ENCODE data around the gene PRDM16.

PRDM16 gene

GRCh38 chr1:3155926-3156220 lies 86.9 kb downstream of the PRDM16 start:
- no peak for TF ChIP-seq CTCF (IDR thresholded peaks at IDR 0.05; ENCODE audit: borderline replicate concordance, insufficient read depth, low read depth, low read length)
- H3K4me3 ChIP-seq (ENCODE audit: low read depth, low read length) = no peak overlapping the region

DNA sequence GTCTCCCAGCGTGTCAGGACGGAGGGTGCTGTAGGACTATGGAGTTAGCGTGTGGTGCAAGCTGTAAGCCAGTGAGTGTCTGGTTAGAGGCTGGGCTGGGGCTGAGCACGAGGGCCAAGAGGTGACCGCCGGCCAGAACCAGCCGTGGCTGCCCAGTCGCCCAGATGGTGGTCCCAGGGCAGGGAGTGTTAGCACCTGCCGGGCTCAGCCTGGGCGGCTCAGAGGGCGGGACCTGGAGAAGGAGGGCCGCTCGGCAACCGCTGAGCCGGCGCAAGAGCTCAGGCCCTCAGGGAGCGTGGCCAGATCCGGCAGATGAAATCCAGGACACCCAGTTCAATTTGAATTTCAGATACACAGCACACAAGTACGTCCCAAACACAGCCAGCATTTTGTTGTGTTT lies 87.9 kb downstream of the PRDM16 start:
- no peak overlapping the region for H3K4me3 ChIP-seq (ENCODE audit: low read depth, low read length)
- TF ChIP-seq CTCF (IDR thresholded peaks at IDR 0.05; ENCODE audit: borderline replicate concordance, insufficient read depth, low read depth, low read length) = no peak

GRCh38 chr1:3158347-3158746 lies 89.3 kb downstream of the PRDM16 start:
- TF ChIP-seq CTCF (IDR thresholded peaks at IDR 0.05; ENCODE audit: borderline replicate concordance, insufficient read depth, low read depth, low read length) = no peak
- H3K4me3 ChIP-seq (ENCODE audit: low read depth, low read length) = no peak overlapping the region

DNA sequence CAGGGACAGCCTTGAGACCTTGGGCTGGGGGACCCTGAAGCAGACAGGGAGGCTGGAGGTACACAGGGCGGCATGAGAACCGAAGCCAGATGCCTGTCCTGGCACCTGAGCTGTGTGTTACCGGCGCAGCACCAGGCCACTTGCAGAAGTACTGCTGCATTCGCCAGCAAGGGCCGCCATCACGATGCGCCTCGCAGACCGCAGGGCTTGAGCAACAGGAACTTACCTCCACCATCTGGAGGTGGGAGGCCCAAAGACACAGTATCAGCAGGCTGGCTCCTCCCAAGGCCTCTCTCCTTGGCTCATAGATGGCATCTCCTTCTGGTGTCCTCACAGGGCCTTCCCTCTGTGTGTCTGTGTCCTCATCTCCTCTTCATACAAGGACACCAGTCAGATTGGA lies 90.1 kb downstream of the PRDM16 start:
- TF ChIP-seq CTCF (IDR thresholded peaks at IDR 0.05; ENCODE audit: borderline replicate concordance, insufficient read depth, low read depth, low read length) = no peak
- no peak overlapping the region for H3K4me3 ChIP-seq (ENCODE audit: low read depth, low read length)

GRCh38 chr1:3159996-3160395 lies 91.0 kb downstream of the PRDM16 start:
- H3K4me3 ChIP-seq (ENCODE audit: low read depth, low read length) = no peak overlapping the region
- no peak for TF ChIP-seq CTCF (IDR thresholded peaks at IDR 0.05; ENCODE audit: borderline replicate concordance, insufficient read depth, low read depth, low read length)

GRCh38 chr1:3160647-3161145 lies 91.7 kb downstream of the PRDM16 start:
- no peak overlapping the region for H3K4me3 ChIP-seq (ENCODE audit: low read depth, low read length)
- TF ChIP-seq CTCF (IDR thresholded peaks at IDR 0.05; ENCODE audit: borderline replicate concordance, insufficient read depth, low read depth, low read length) = no peak

- no peak for TF ChIP-seq CTCF (IDR thresholded peaks at IDR 0.05; ENCODE audit: borderline replicate concordance, insufficient read depth, low read depth, low read length)
- no peak overlapping the region for H3K4me3 ChIP-seq (ENCODE audit: low read depth, low read length)
Measured at GRCh38 chr1:3161176-3161840, 92.3 kb downstream of the PRDM16 start.

All from GM12875 (cell line).